Ishikawa (cell line): ENCODE data around the gene RMI1.

ENCODE experiments used
- EGR1 ChIP-seq: IDR thresholded peaks from 2 replicates; pipeline ENCODE4 v1.6.1; 2012
- FOXM1 ChIP-seq: IDR thresholded peaks from 2 replicates; pipeline ENCODE4 v1.6.1; 2012; ENCODE audit warnings: low read depth, borderline replicate concordance
- RAD21 ChIP-seq: IDR thresholded peaks from 2 replicates; pipeline ENCODE4 v1.6.1; 2012; ENCODE audit warnings: low read depth
- REST ChIP-seq: IDR thresholded peaks from 2 replicates; pipeline ENCODE4 v1.6.1; 2012; ENCODE audit warnings: low read depth, mild to moderate bottlenecking
- TCF12 ChIP-seq: IDR thresholded peaks from 2 replicates; pipeline ENCODE4 v1.6.1; 2012; ENCODE audit warnings: low read depth

DNA sequence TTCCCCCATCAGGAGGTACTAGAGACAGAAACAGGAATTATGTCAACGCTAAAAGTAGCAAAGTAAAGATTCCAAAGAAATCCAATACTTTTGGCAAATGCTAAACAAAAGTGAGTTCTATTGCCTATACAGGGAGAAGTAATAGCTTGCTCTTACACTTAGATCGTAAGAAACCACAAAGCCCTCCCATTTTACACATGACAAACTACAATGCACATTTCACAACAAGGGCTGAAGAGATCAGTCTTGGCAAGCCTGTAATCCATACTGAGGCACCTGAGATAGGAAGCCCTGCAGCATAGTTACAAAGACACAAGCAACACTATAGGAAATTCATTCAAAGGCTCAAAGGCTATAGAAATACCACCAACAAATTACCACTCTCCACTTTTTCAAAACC, 8.3 kb upstream of the RMI1 start:
- TF ChIP-seq REST, result no peak
- TF ChIP-seq EGR1, result no peak
- TF ChIP-seq FOXM1, result no peak
- no peak for TF ChIP-seq TCF12
- no peak for TF ChIP-seq RAD21
